IMR-90 (cell line): ENCODE data around the gene EREG. TPM values are rescaled to one million over a fixed set of nuclear protein-coding genes. Genes with fewer than 3 reads are reported as not detected.

Experiments used
- ATAC-seq: fragments of 200-7000 bp; cut with Tn5 transposase; 2 replicates; pipeline ENCODE4 v1.9.1; 2020; ENCODE audit warnings: low read depth, mild to moderate bottlenecking, moderate library complexity
- BruUV-seq: library from RNA; stranded (reverse); fragments of 400-500 nt; replicated peaks from 2 replicates; lab custom pipeline; 2021; lab: Mats Ljungman, UMichigan
- CTCF ChIA-PET: fragments of 300-600 bp; formaldehyde crosslinking; extraction: SDS; loops from one replicate; lab custom pipeline; 2021; ENCODE audit warnings: antibody characterized with exemption; lab: Yijun Ruan, JAX
- POLR2A ChIA-PET: fragments of 300-600 bp; sonication (Branson Sonifier 250); formaldehyde crosslinking; loops from one replicate; lab custom pipeline; 2022; ENCODE audit warnings: antibody characterized with exemption; ENCODE audit not compliant: unreplicated experiment; lab: Charles Lee
- DNase-seq: peaks from one replicate; pipeline ENCODE4 v3.0.0; 2013
- H2AFZ ChIP-seq: replicated peaks from 2 replicates; pipeline ENCODE3; 2013; ENCODE audit warnings: low read length, mild to moderate bottlenecking; ENCODE audit not compliant: poor library complexity
- H2AK5ac ChIP-seq: 2 replicates; pipeline ENCODE4 v1.6.1; 2013; ENCODE audit warnings: low read depth, low read length, inconsistent platforms
- H2AK9ac ChIP-seq: replicated peaks from 2 replicates; pipeline ENCODE3; 2013; ENCODE audit warnings: mild to moderate bottlenecking, low read depth, low read length, moderate library complexity; ENCODE audit not compliant: poor library complexity
- H2BK120ac ChIP-seq: 2 replicates; pipeline ENCODE4 v1.6.1; 2013; ENCODE audit warnings: low read depth, low read length, inconsistent platforms
- H2BK15ac ChIP-seq: 3 replicates; pipeline ENCODE4 v1.6.1; 2013; ENCODE audit warnings: low read depth, low read length, inconsistent platforms
- H2BK20ac ChIP-seq: 2 replicates; pipeline ENCODE4 v1.6.1; 2013; ENCODE audit warnings: low read depth, mild to moderate bottlenecking, inconsistent platforms, low read length, moderate library complexity
- H2BK5ac ChIP-seq: 2 replicates; pipeline ENCODE4 v1.6.1; 2013; ENCODE audit warnings: mild to moderate bottlenecking, low read depth, low read length, inconsistent platforms; ENCODE audit not compliant: poor library complexity, severe bottlenecking
- H3K14ac ChIP-seq: replicated peaks from 2 replicates; pipeline ENCODE4 v1.6.1; 2013; ENCODE audit warnings: low read depth, low read length, inconsistent platforms
- H3K18ac ChIP-seq: 2 replicates; pipeline ENCODE4 v1.6.1; 2013; ENCODE audit warnings: low read depth, low read length, control low read depth
- H3K23ac ChIP-seq: 2 replicates; pipeline ENCODE4 v1.6.1; 2013; ENCODE audit warnings: low read depth, low read length, inconsistent platforms
- H3K27ac ChIP-seq: 2 replicates; pipeline ENCODE4 v1.5.1; 2013; ENCODE audit warnings: mild to moderate bottlenecking, control low read depth, low read length; ENCODE audit not compliant: insufficient read depth
- H3K27me3 ChIP-seq: 2 replicates; pipeline ENCODE4 v1.6.1; 2013; ENCODE audit warnings: low read length; ENCODE audit not compliant: control insufficient read depth, insufficient read depth
- H3K36me3 ChIP-seq: 2 replicates; pipeline ENCODE4 v1.6.1; 2013; ENCODE audit warnings: low read length, mixed read lengths; ENCODE audit not compliant: control insufficient read depth, insufficient read depth
- H3K4ac ChIP-seq: 2 replicates; pipeline ENCODE4 v1.6.1; 2013; ENCODE audit warnings: low read depth, low read length, inconsistent platforms
- H3K4me1 ChIP-seq: 2 replicates; pipeline ENCODE4 v1.6.1; 2013; ENCODE audit warnings: low read length, mixed read lengths; ENCODE audit not compliant: control insufficient read depth, insufficient read depth
- H3K4me2 ChIP-seq: 2 replicates; pipeline ENCODE4 v1.6.1; 2013; ENCODE audit warnings: low read depth, mild to moderate bottlenecking, control low read depth, low read length, moderate library complexity
- H3K4me3 ChIP-seq: 2 replicates; pipeline ENCODE4 v1.5.1; 2013; ENCODE audit warnings: low read depth, mild to moderate bottlenecking, control low read depth, low read length, moderate library complexity; ENCODE audit not compliant: insufficient read depth
- H3K56ac ChIP-seq: 2 replicates; pipeline ENCODE4 v1.6.1; 2013; ENCODE audit warnings: low read length, inconsistent platforms; ENCODE audit not compliant: insufficient read depth; ENCODE audit errors: extremely low read depth
- H3K79me1 ChIP-seq, 2 experiments: 2 replicates each; pipeline ENCODE4 v1.6.1; 2013; ENCODE audit warnings: low read length in 2 of 2, inconsistent platforms in 1 of 2, low read depth in 1 of 2
- H3K9ac ChIP-seq: 2 replicates; pipeline ENCODE4 v1.6.1; 2013; ENCODE audit warnings: low read depth, low read length, control low read depth
- H3K9me1 ChIP-seq: 2 replicates; pipeline ENCODE4 v1.6.1; 2013; ENCODE audit warnings: low read length, inconsistent platforms; ENCODE audit not compliant: insufficient read depth
- H3K9me3 ChIP-seq: 2 replicates; pipeline ENCODE4 v1.6.1; 2013; ENCODE audit warnings: low read length; ENCODE audit not compliant: control insufficient read depth, insufficient read depth
- H4K20me1 ChIP-seq: 2 replicates; pipeline ENCODE4 v1.6.1; 2013; ENCODE audit warnings: low read length, inconsistent platforms; ENCODE audit not compliant: insufficient read depth
- H4K5ac ChIP-seq: 2 replicates; pipeline ENCODE4 v1.6.1; 2013; ENCODE audit warnings: mild to moderate bottlenecking, low read depth, low read length, control low read depth
- H4K8ac ChIP-seq, 2 experiments: 2 replicates each; pipeline ENCODE4 v1.6.1; 2013; ENCODE audit warnings: low read depth in 2 of 2, low read length in 2 of 2, control low read depth in 1 of 2, inconsistent platforms in 1 of 2
- H4K91ac ChIP-seq: 2 replicates; pipeline ENCODE4 v1.6.1; 2013; ENCODE audit warnings: low read depth, low read length, inconsistent platforms; ENCODE audit not compliant: insufficient read depth
- BHLHE40 ChIP-seq: fragments of 150-350 bp; IDR thresholded peaks from 2 replicates; pipeline ENCODE4 v1.6.1; 2016; ENCODE audit warnings: mild to moderate bottlenecking, low read depth, low read length
- CEBPB ChIP-seq: IDR thresholded peaks from 2 replicates; pipeline ENCODE4 v1.6.1; 2012; ENCODE audit warnings: low read depth, low read length, improper control_type of control experiment
- CHD1 ChIP-seq: IDR thresholded peaks from 2 replicates; pipeline ENCODE4 v1.6.1; 2012; ENCODE audit warnings: low read depth, low read length, improper control_type of control experiment
- CTCF ChIP-seq: conservative IDR thresholded peaks from 2 replicates; pipeline ENCODE4 v1.5.1; 2012; ENCODE audit warnings: mild to moderate bottlenecking, low read depth, low read length, improper control_type of control experiment
- FOS ChIP-seq: fragments of 150-350 bp; IDR thresholded peaks from 2 replicates; pipeline ENCODE4 v1.6.1; 2016; ENCODE audit warnings: low read depth, low read length
- MAFK ChIP-seq: IDR thresholded peaks from 2 replicates; pipeline ENCODE4 v1.6.1; 2012; ENCODE audit warnings: low read depth, low read length, improper control_type of control experiment
- MAZ ChIP-seq: IDR thresholded peaks from 2 replicates; pipeline ENCODE4 v1.6.1; 2012; ENCODE audit warnings: low read depth, mild to moderate bottlenecking, low read length, improper control_type of control experiment, moderate library complexity, borderline replicate concordance
- MXI1 ChIP-seq: IDR thresholded peaks from 2 replicates; pipeline ENCODE4 v1.6.1; 2012; ENCODE audit warnings: low read depth, mild to moderate bottlenecking, low read length, moderate library complexity, borderline replicate concordance
- NFE2L2 ChIP-seq: fragments of 150-350 bp; IDR thresholded peaks from 2 replicates; pipeline ENCODE4 v1.6.1; 2016; ENCODE audit warnings: low read depth, mild to moderate bottlenecking, low read length
- POLR2A ChIP-seq: IDR thresholded peaks from 2 replicates; pipeline ENCODE4 v1.6.1; 2012; ENCODE audit warnings: mild to moderate bottlenecking, low read depth, low read length
- RAD21 ChIP-seq: IDR thresholded peaks from 2 replicates; pipeline ENCODE4 v1.6.1; 2012; ENCODE audit warnings: low read length, improper control_type of control experiment
- RCOR1 ChIP-seq: IDR thresholded peaks from 2 replicates; pipeline ENCODE4 v1.6.1; 2012; ENCODE audit warnings: mild to moderate bottlenecking, low read length, improper control_type of control experiment; ENCODE audit not compliant: insufficient replicate concordance
- RFX5 ChIP-seq: IDR thresholded peaks from 2 replicates; pipeline ENCODE4 v1.8.0; 2012; ENCODE audit warnings: low read depth, mild to moderate bottlenecking, low read length, moderate library complexity
- SMC3 ChIP-seq: fragments of 150-350 bp; IDR thresholded peaks from 2 replicates; pipeline ENCODE4 v1.6.1; 2016; ENCODE audit warnings: low read depth, mild to moderate bottlenecking, antibody characterized with exemption, low read length, moderate library complexity
- WGBS, 2 experiments: methylation state at CpG; one replicate each; pipeline versions ENCODE4 v1.1.5 to v1.1.7; 2013; ENCODE audit warnings: missing lambda C conversion rate in 2 of 2; ENCODE audit not compliant: insufficient read length in 1 of 2; ENCODE audit errors: extremely low coverage in 2 of 2; 5-methylcytosine and 5-hydroxymethylcytosine counted together
- dilution Hi-C: fragments of 300-500 bp; cut with HindIII; formaldehyde crosslinking; loops from one replicate; pipeline ENCODE4 v1.14.3; 2018; ENCODE audit warnings: low sequenced_read_pairs; ENCODE audit not compliant: unreplicated experiment
- in situ Hi-C: fragments of 300-500 bp; cut with MboI; formaldehyde crosslinking; loops from 3 replicates; pipeline ENCODE4 v1.14.3; 2019; ENCODE audit warnings: low sequenced_read_pairs, inconsistent platforms, mixed read lengths
- intact Hi-C: fragments of 100-400 bp; cut with micrococcal nuclease; formaldehyde crosslinking; loops from 2 replicates; pipeline ENCODE4 v1.10.0; 2022
- polyA plus RNA-seq, 3 experiments: library from polyadenylated mRNA; depleted of rRNA; stranded (reverse); fragments of >200 nt; gene quantifications; 2 replicates each; pipeline ENCODE4 v1.2.3, GENCODE V29; 2012; ENCODE audit warnings: low replicate concordance in 1 of 3
- total RNA-seq: library from RNA; depleted of rRNA; stranded (reverse); fragments of >200 nt; gene quantifications from 2 replicates; pipeline ENCODE4 v1.2.3, GENCODE V29; 2012
- TF ChIP-seq, protein P1 (sequence below): fragments of 150-350 bp; IDR thresholded peaks from 2 replicates; pipeline ENCODE4 v1.6.1; 2017; ENCODE audit warnings: mild to moderate bottlenecking, antibody characterized with exemption, low read length, low read depth
- TF ChIP-seq, protein P2 (sequence below): fragments of 150-350 bp; IDR thresholded peaks from 2 replicates; pipeline ENCODE4 v1.6.1; 2016; ENCODE audit warnings: low read depth, mild to moderate bottlenecking, low read length, moderate library complexity, borderline replicate concordance

EREG gene
- total and polyA plus RNA-seq, 2 of the 4 experiments (the other 2 are of a cell fraction): 0.26 to 0.36 TPM

- Histone ChIP-seq H2AK5ac (no peak overlapping the region), H4K5ac (no peak overlapping the region), H3K27me3 (no peaks in the 10 kb centered on the region; the same call in 1 of the 2 replicates), H4K20me1 (no peaks in the 10 kb centered on the region), H3K4ac (no peak overlapping the region), H3K9ac (no peak overlapping the region), H3K23ac (no peak overlapping the region), H3K4me2 (peak overlapping the region; percentile 14; the same call in 1 of the 2 replicates), H2BK5ac (no peak overlapping the region), H3K18ac (no peak overlapping the region), H3K9me3 (no peaks in the 10 kb centered on the region), H3K4me1 (no peaks in the 10 kb centered on the region), H4K8ac (no peak overlapping the region), H3K27ac (no peak overlapping the region), H2AFZ (peak overlapping the region; percentile 65), H3K14ac (no peak overlapping the region), H3K9me1 (no peaks in the 10 kb centered on the region), H3K4me3 (peak overlapping the region; percentile 5; the same call in 1 of the 2 replicates), H2AK9ac (peak overlapping the region; percentile 56), H2BK120ac (no peak overlapping the region), H3K79me1 (no peaks in the 10 kb centered on the region), H3K36me3 (no peaks in the 10 kb centered on the region; the same call in 1 of the 2 replicates), H2BK15ac (no peak overlapping the region), H4K91ac (no peak overlapping the region), H2BK20ac (no peak overlapping the region), H3K56ac (no peak overlapping the region)
- intact Hi-C loops (no loop called here), in situ Hi-C loops (no loop called here), dilution Hi-C loops (no loop called here)
- POLR2A ChIA-PET: interaction anchor here (0.5 kb wide), 1 partner anchor 74 kb away, joined by 4 read pairs; no protein-coding TSS in a partner anchor
- no peak for DNase-seq
- BruUV-seq: no TSS peak
- ATAC-seq: no peak
- WGBS, 2 experiments: 17% methylated on average over 1 of the region's 11 CpGs; no CpG with 5 or more reads in 1 of the 2 experiments
- TF ChIP-seq NFE2L2 (no peak), MXI1 (no peak), POLR2A (no peak), CHD1 (no peak), FOS (no peak), CTCF (no peak), MAZ (no peak), BHLHE40 (no peak), RFX5 (no peak), MAFK (no peak), RAD21 (no peak), CEBPB (no peak), RCOR1 (no peak), SMC3 (no peak)
- TF ChIP-seq, protein P1, sequence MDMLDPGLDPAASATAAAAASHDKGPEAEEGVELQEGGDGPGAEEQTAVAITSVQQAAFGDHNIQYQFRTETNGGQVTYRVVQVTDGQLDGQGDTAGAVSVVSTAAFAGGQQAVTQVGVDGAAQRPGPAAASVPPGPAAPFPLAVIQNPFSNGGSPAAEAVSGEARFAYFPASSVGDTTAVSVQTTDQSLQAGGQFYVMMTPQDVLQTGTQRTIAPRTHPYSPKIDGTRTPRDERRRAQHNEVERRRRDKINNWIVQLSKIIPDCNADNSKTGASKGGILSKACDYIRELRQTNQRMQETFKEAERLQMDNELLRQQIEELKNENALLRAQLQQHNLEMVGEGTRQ: no peak
- TF ChIP-seq, protein P2, sequence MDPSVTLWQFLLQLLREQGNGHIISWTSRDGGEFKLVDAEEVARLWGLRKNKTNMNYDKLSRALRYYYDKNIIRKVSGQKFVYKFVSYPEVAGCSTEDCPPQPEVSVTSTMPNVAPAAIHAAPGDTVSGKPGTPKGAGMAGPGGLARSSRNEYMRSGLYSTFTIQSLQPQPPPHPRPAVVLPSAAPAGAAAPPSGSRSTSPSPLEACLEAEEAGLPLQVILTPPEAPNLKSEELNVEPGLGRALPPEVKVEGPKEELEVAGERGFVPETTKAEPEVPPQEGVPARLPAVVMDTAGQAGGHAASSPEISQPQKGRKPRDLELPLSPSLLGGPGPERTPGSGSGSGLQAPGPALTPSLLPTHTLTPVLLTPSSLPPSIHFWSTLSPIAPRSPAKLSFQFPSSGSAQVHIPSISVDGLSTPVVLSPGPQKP: no peak
- CTCF ChIA-PET: no interaction called here
Observed at GRCh38 chr4:74365761-74366160, 816 bp downstream of the EREG start.
